IMR-90 (cell line): ENCODE results near the gene EXD1. TPM values are rescaled to one million over a fixed set of nuclear protein-coding genes. Genes with fewer than 3 reads are reported as not detected.

Source experiments
- ATAC-seq: fragments of 200-7000 bp; cut with Tn5 transposase; 2 replicates; pipeline ENCODE4 v1.9.1; 2020; ENCODE audit warnings: low read depth, mild to moderate bottlenecking, moderate library complexity
- BruUV-seq: library from RNA; stranded (reverse); fragments of 400-500 nt; replicated peaks from 2 replicates; lab custom pipeline; 2021; lab: Mats Ljungman, UMichigan
- CTCF ChIA-PET: fragments of 300-600 bp; formaldehyde crosslinking; extraction: SDS; loops from one replicate; lab custom pipeline; 2021; ENCODE audit warnings: antibody characterized with exemption; lab: Yijun Ruan, JAX
- POLR2A ChIA-PET: fragments of 300-600 bp; sonication (Branson Sonifier 250); formaldehyde crosslinking; loops from one replicate; lab custom pipeline; 2022; ENCODE audit warnings: antibody characterized with exemption; ENCODE audit not compliant: unreplicated experiment; lab: Charles Lee
- DNase-seq: peaks from one replicate; pipeline ENCODE4 v3.0.0; 2013
- H2AFZ ChIP-seq: replicated peaks from 2 replicates; pipeline ENCODE3; 2013; ENCODE audit warnings: low read length, mild to moderate bottlenecking; ENCODE audit not compliant: poor library complexity
- H2AK5ac ChIP-seq: 2 replicates; pipeline ENCODE4 v1.6.1; 2013; ENCODE audit warnings: low read depth, low read length, inconsistent platforms
- H2AK9ac ChIP-seq: replicated peaks from 2 replicates; pipeline ENCODE3; 2013; ENCODE audit warnings: mild to moderate bottlenecking, low read depth, low read length, moderate library complexity; ENCODE audit not compliant: poor library complexity
- H2BK120ac ChIP-seq: 2 replicates; pipeline ENCODE4 v1.6.1; 2013; ENCODE audit warnings: low read depth, low read length, inconsistent platforms
- H2BK15ac ChIP-seq: 3 replicates; pipeline ENCODE4 v1.6.1; 2013; ENCODE audit warnings: low read depth, low read length, inconsistent platforms
- H2BK20ac ChIP-seq: 2 replicates; pipeline ENCODE4 v1.6.1; 2013; ENCODE audit warnings: low read depth, mild to moderate bottlenecking, inconsistent platforms, low read length, moderate library complexity
- H2BK5ac ChIP-seq: 2 replicates; pipeline ENCODE4 v1.6.1; 2013; ENCODE audit warnings: mild to moderate bottlenecking, low read depth, low read length, inconsistent platforms; ENCODE audit not compliant: poor library complexity, severe bottlenecking
- H3K14ac ChIP-seq: replicated peaks from 2 replicates; pipeline ENCODE4 v1.6.1; 2013; ENCODE audit warnings: low read depth, low read length, inconsistent platforms
- H3K18ac ChIP-seq: 2 replicates; pipeline ENCODE4 v1.6.1; 2013; ENCODE audit warnings: low read depth, low read length, control low read depth
- H3K23ac ChIP-seq: 2 replicates; pipeline ENCODE4 v1.6.1; 2013; ENCODE audit warnings: low read depth, low read length, inconsistent platforms
- H3K27ac ChIP-seq: 2 replicates; pipeline ENCODE4 v1.5.1; 2013; ENCODE audit warnings: mild to moderate bottlenecking, control low read depth, low read length; ENCODE audit not compliant: insufficient read depth
- H3K27me3 ChIP-seq: 2 replicates; pipeline ENCODE4 v1.6.1; 2013; ENCODE audit warnings: low read length; ENCODE audit not compliant: control insufficient read depth, insufficient read depth
- H3K36me3 ChIP-seq: 2 replicates; pipeline ENCODE4 v1.6.1; 2013; ENCODE audit warnings: low read length, mixed read lengths; ENCODE audit not compliant: control insufficient read depth, insufficient read depth
- H3K4ac ChIP-seq: 2 replicates; pipeline ENCODE4 v1.6.1; 2013; ENCODE audit warnings: low read depth, low read length, inconsistent platforms
- H3K4me1 ChIP-seq: 2 replicates; pipeline ENCODE4 v1.6.1; 2013; ENCODE audit warnings: low read length, mixed read lengths; ENCODE audit not compliant: control insufficient read depth, insufficient read depth
- H3K4me2 ChIP-seq: 2 replicates; pipeline ENCODE4 v1.6.1; 2013; ENCODE audit warnings: low read depth, mild to moderate bottlenecking, control low read depth, low read length, moderate library complexity
- H3K4me3 ChIP-seq: 2 replicates; pipeline ENCODE4 v1.5.1; 2013; ENCODE audit warnings: low read depth, mild to moderate bottlenecking, control low read depth, low read length, moderate library complexity; ENCODE audit not compliant: insufficient read depth
- H3K56ac ChIP-seq: 2 replicates; pipeline ENCODE4 v1.6.1; 2013; ENCODE audit warnings: low read length, inconsistent platforms; ENCODE audit not compliant: insufficient read depth; ENCODE audit errors: extremely low read depth
- H3K79me1 ChIP-seq, 2 experiments: 2 replicates each; pipeline ENCODE4 v1.6.1; 2013; ENCODE audit warnings: low read length in 2 of 2, inconsistent platforms in 1 of 2, low read depth in 1 of 2
- H3K9ac ChIP-seq: 2 replicates; pipeline ENCODE4 v1.6.1; 2013; ENCODE audit warnings: low read depth, low read length, control low read depth
- H3K9me1 ChIP-seq: 2 replicates; pipeline ENCODE4 v1.6.1; 2013; ENCODE audit warnings: low read length, inconsistent platforms; ENCODE audit not compliant: insufficient read depth
- H3K9me3 ChIP-seq: 2 replicates; pipeline ENCODE4 v1.6.1; 2013; ENCODE audit warnings: low read length; ENCODE audit not compliant: control insufficient read depth, insufficient read depth
- H4K20me1 ChIP-seq: 2 replicates; pipeline ENCODE4 v1.6.1; 2013; ENCODE audit warnings: low read length, inconsistent platforms; ENCODE audit not compliant: insufficient read depth
- H4K5ac ChIP-seq: 2 replicates; pipeline ENCODE4 v1.6.1; 2013; ENCODE audit warnings: mild to moderate bottlenecking, low read depth, low read length, control low read depth
- H4K8ac ChIP-seq, 2 experiments: 2 replicates each; pipeline ENCODE4 v1.6.1; 2013; ENCODE audit warnings: low read depth in 2 of 2, low read length in 2 of 2, control low read depth in 1 of 2, inconsistent platforms in 1 of 2
- H4K91ac ChIP-seq: 2 replicates; pipeline ENCODE4 v1.6.1; 2013; ENCODE audit warnings: low read depth, low read length, inconsistent platforms; ENCODE audit not compliant: insufficient read depth
- BHLHE40 ChIP-seq: fragments of 150-350 bp; IDR thresholded peaks from 2 replicates; pipeline ENCODE4 v1.6.1; 2016; ENCODE audit warnings: mild to moderate bottlenecking, low read depth, low read length
- CHD1 ChIP-seq: IDR thresholded peaks from 2 replicates; pipeline ENCODE4 v1.6.1; 2012; ENCODE audit warnings: low read depth, low read length, improper control_type of control experiment
- CTCF ChIP-seq: conservative IDR thresholded peaks from 2 replicates; pipeline ENCODE4 v1.5.1; 2012; ENCODE audit warnings: mild to moderate bottlenecking, low read depth, low read length, improper control_type of control experiment
- ELK1 ChIP-seq: fragments of 150-350 bp; IDR thresholded peaks from 2 replicates; pipeline ENCODE4 v1.6.1; 2016; ENCODE audit warnings: low read depth, mild to moderate bottlenecking, low read length, moderate library complexity, borderline replicate concordance
- FOS ChIP-seq: fragments of 150-350 bp; IDR thresholded peaks from 2 replicates; pipeline ENCODE4 v1.6.1; 2016; ENCODE audit warnings: low read depth, low read length
- MAZ ChIP-seq: IDR thresholded peaks from 2 replicates; pipeline ENCODE4 v1.6.1; 2012; ENCODE audit warnings: low read depth, mild to moderate bottlenecking, low read length, improper control_type of control experiment, moderate library complexity, borderline replicate concordance
- MXI1 ChIP-seq: IDR thresholded peaks from 2 replicates; pipeline ENCODE4 v1.6.1; 2012; ENCODE audit warnings: low read depth, mild to moderate bottlenecking, low read length, moderate library complexity, borderline replicate concordance
- NFE2L2 ChIP-seq: fragments of 150-350 bp; IDR thresholded peaks from 2 replicates; pipeline ENCODE4 v1.6.1; 2016; ENCODE audit warnings: low read depth, mild to moderate bottlenecking, low read length
- RCOR1 ChIP-seq: IDR thresholded peaks from 2 replicates; pipeline ENCODE4 v1.6.1; 2012; ENCODE audit warnings: mild to moderate bottlenecking, low read length, improper control_type of control experiment; ENCODE audit not compliant: insufficient replicate concordance
- dilution Hi-C: fragments of 300-500 bp; cut with HindIII; formaldehyde crosslinking; loops from one replicate; pipeline ENCODE4 v1.14.3; 2018; ENCODE audit warnings: low sequenced_read_pairs; ENCODE audit not compliant: unreplicated experiment
- in situ Hi-C: fragments of 300-500 bp; cut with MboI; formaldehyde crosslinking; loops from 3 replicates; pipeline ENCODE4 v1.14.3; 2019; ENCODE audit warnings: low sequenced_read_pairs, inconsistent platforms, mixed read lengths
- intact Hi-C: fragments of 100-400 bp; cut with micrococcal nuclease; formaldehyde crosslinking; loops from 2 replicates; pipeline ENCODE4 v1.10.0; 2022
- polyA plus RNA-seq, 3 experiments: library from polyadenylated mRNA; depleted of rRNA; stranded (reverse); fragments of >200 nt; gene quantifications; 2 replicates each; pipeline ENCODE4 v1.2.3, GENCODE V29; 2012; ENCODE audit warnings: low replicate concordance in 1 of 3
- total RNA-seq: library from RNA; depleted of rRNA; stranded (reverse); fragments of >200 nt; gene quantifications from 2 replicates; pipeline ENCODE4 v1.2.3, GENCODE V29; 2012

Gene EXD1
- total and polyA plus RNA-seq, 2 of the 4 experiments (the other 2 are of a cell fraction), result not detected

GRCh38 chr15:41169086-41169485, 61.5 kb downstream of the EXD1 start:
- H3K23ac ChIP-seq, result no peak overlapping the region
- no peaks in the 10 kb centered on the region for H3K79me1 ChIP-seq
- no peaks in the 10 kb centered on the region for H3K36me3 ChIP-seq
- no peaks in the 10 kb centered on the region for H4K20me1 ChIP-seq
- no peak overlapping the region for H3K4me3 ChIP-seq
- TF ChIP-seq ELK1 (no peak), BHLHE40 (no peak), RCOR1 (no peak), NFE2L2 (no peak), MAZ (no peak), MXI1 (no peak), CTCF (no peak), CHD1 (no peak), FOS (no peak)
- no peaks in the 10 kb centered on the region for H3K9me1 ChIP-seq
- no peak overlapping the region for H2BK20ac ChIP-seq
- intact Hi-C loops, result no loop called here
- no peak overlapping the region for H2BK120ac ChIP-seq
- H3K4ac ChIP-seq, result no peak overlapping the region
- DNase-seq (no peak), ATAC-seq (no peak)
- no peak overlapping the region for H2AK9ac ChIP-seq
- no peak overlapping the region for H2BK5ac ChIP-seq
- no peaks in the 10 kb centered on the region for H3K27me3 ChIP-seq
- H2BK15ac ChIP-seq, result no peak overlapping the region
- dilution Hi-C loops, result no loop called here
- H3K14ac ChIP-seq, result no peak overlapping the region
- no peak overlapping the region for H3K9ac ChIP-seq
- H3K9me3 ChIP-seq, result no peaks in the 10 kb centered on the region
- ChIA-PET CTCF (no interaction called here), POLR2A (no interaction called here)
- no peak overlapping the region for H4K8ac ChIP-seq
- no peak overlapping the region for H3K18ac ChIP-seq
- H4K91ac ChIP-seq, result no peak overlapping the region
- no TSS peak for BruUV-seq
- H2AK5ac ChIP-seq, result no peak overlapping the region
- no peak overlapping the region for H3K27ac ChIP-seq
- no peak overlapping the region for H3K56ac ChIP-seq
- in situ Hi-C loops, result no loop called here
- H3K4me1 ChIP-seq, result peaks cover 2% of the 10 kb centered on the region; the same call in 1 of the 2 replicates
- no peak overlapping the region for H4K5ac ChIP-seq
- no peak overlapping the region for H3K4me2 ChIP-seq
- no peak overlapping the region for H2AFZ ChIP-seq
